Activated CD4-positive, alpha-beta T cell treated with anti-CD3 and anti-CD28 coated beads, Interleukin-2, amount 50 U/mL, for 4 hours (primary cell): ENCODE measurements around the gene ZNF148.
A peak's percentile ranks its signal among the peaks of the same experiment; 100 is the strongest.

ENCODE experiments used
- DNase-seq, 2 experiments: peaks; one replicate each; pipeline ENCODE4 v3.0.0-alpha.2; 2020

Gene ZNF148

DNA sequence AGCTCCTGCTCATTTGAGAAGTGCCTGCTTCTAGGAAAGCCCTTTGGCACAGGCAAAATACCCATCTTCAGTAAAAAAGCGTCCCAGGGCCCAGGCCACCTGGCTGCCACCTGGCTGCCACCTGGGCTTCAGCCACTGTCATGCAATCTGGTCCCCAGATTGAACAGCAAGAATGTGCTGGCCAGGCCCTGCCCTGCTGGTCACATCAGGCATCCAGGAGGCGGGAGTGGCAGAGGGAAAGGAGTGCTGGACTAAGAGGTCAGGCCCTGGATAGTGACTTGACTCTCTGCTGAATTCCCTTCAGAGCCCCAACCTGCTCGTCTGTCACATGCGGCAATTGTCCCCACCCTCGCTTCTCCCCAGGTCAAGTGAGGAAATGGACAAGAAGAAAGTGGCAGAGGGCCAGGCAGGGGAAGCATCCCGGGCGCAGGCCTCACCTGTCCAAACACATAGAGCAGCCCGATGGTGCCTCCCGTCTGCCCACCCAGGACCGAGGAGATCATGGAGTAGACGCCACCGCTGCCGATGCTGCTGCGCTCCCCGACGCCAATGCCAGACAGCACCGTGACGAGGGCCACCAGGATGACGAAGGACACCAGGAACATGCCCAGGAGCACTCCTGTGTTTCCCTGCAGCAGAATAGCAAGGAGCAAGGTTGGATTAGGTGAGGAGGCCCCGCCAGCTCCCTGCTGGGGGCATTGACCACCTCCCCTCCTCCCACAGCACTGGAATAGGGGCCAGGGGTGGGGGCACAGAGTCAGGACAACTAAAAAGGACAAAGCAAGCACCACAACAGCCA, 188.1 kb downstream of the ZNF148 start:
- no peak for DNase-seq

DNA sequence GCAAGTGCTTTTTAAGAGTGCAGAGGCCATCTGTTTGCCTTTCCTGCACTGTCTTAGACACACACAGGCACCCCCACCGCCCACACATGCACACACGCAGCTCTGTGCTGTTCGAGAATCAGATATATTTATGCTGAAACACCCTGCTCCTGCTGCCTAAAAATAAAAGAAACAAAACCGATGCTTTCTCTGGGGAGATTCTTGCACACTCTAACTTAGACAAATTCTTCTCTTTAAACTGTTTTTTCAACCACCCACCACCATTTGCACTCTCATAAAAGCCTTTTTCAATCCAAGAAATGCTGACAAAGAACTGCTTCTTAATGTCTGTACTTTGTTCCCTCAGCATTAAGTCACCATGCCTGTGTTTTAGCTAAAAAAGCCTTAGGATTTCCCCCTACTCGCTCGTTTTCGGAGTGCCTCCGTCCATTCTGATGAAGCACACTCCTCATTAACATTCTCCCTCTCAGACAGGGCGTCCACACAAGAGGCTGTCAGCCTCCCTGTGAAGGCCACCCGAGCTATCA, 188.8 kb downstream of the ZNF148 start:
- DNase-seq: peak; percentile 11 to 22

DNA sequence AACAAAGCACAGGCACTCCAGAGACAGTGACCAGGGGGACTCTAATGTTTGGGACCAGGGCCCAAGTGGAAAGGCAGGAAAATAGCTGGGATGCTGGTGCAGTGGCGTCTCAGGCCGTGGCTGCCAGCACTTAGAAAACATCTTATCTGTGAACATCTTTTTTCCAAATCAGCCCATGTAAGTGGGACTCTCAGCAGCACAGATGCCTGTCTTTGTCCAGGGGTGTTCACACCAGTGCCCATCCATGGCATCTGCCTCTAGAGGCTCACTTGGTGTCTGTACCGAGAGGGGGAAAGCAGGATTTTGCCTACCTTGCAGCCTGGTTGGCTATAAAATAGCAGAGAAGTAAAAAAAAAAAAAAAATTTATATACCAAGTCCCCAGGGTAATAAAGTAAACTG, 189.3 kb downstream of the ZNF148 start:
- DNase-seq: no peak

DNA sequence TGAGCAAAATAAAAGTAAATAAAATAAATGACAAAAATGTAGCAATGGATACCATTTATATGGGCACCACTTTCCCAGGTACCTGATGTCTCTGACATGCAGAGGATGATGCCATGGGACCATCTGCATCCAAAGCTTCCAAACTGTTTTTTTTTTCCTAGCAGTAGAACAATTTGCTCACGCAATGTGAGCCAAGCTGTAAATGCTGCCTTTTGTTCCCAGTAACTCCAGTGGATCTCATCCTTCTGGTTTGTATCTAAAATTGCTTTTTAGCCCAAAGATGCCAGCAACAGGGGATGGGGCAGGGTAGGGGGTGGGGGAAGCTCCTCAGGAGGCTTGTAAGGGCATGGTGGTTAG, 195.3 kb downstream of the ZNF148 start:
- DNase-seq: no peak

DNA sequence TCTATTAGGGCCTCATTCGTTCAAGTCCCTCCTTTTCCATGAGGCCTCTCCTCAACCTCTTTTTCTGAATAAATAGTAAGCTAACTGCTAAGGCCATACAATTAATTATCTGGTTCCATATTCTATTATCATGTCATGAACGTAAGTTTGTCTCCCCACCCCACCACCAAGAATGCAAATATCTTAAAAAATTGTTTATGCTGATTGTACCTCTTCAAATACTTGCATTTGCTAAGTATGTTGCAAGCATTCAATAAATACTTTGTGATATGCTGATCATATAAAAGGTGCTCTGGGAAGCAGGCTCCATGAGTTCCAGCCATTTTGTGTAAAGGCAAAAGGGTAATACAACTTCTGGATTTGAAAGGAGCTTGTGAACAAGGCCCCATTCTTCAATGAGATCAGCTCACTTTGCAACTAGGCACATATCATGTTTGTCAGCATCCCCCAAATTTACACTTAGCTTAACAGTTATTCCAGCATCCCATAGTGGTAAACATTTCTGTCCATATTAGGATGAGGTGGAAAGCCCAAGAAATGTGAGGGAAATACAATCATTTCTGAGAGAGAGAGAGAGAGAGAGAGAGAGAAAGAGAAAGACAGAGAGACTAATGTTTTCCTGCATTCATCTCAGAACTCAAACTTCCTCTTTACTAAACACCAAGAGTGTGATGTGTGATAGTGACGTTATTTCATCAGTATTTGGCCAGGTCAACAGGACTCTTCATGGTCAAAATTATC, 195.8 kb downstream of the ZNF148 start:
- no peak for DNase-seq

DNA sequence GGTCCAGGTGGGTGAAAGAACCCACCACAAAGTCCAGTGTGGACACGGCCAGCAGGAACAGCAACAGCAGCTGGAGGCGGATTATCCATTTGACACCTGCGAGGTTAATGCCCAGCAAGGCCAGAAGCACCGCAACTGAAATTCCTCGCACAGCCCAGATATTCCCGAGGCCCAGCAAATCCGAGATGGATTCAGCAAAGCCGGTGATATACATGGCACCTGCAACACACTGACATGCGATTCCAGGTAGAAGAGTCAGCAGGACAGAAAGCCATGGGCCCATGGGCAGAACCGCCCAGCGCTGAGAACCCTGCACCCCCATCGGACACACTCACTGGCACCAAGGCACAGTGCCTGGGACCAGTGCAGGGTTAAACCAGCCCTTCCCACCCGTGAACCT, 197.4 kb downstream of the ZNF148 start:
- DNase-seq: no peak
